ENCODE results near the gene CDH13.

Gene CDH13

GRCh38 chr16:82783933-82784572, 157.3 kb downstream of the CDH13 start:
- TF ChIP-seq, protein P1, sequence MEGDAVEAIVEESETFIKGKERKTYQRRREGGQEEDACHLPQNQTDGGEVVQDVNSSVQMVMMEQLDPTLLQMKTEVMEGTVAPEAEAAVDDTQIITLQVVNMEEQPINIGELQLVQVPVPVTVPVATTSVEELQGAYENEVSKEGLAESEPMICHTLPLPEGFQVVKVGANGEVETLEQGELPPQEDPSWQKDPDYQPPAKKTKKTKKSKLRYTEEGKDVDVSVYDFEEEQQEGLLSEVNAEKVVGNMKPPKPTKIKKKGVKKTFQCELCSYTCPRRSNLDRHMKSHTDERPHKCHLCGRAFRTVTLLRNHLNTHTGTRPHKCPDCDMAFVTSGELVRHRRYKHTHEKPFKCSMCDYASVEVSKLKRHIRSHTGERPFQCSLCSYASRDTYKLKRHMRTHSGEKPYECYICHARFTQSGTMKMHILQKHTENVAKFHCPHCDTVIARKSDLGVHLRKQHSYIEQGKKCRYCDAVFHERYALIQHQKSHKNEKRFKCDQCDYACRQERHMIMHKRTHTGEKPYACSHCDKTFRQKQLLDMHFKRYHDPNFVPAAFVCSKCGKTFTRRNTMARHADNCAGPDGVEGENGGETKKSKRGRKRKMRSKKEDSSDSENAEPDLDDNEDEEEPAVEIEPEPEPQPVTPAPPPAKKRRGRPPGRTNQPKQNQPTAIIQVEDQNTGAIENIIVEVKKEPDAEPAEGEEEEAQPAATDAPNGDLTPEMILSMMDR (IDR thresholded peaks at IDR 0.05; ENCODE audit: control insufficient read depth, extremely low read depth, insufficient read depth): no peak
- DNase-seq (ENCODE audit: low read depth): no peak
- no peak overlapping the region for H3K4me3 ChIP-seq (ENCODE audit: low read depth, low read length)

DNA sequence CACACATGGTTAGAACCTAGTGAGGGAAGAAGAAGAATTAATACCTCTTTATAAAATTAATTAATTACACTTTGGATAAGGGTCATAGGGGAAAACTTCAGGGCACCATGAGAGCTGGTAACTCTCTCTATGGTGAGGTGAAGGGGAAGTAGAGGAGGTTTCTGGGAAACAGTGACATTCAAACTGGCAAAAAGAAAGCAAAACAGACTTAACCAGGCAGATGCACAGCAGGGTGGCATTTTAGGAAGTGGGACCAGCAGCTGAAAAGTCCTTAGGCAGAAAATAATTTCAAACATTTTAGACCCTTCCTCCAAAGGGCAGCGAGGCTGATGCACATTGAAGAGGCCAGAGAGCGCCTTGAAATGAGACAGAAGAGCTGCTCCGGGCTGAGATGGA, 157.8 kb downstream of the CDH13 start:
- no peak overlapping the region for H3K4me3 ChIP-seq (ENCODE audit: low read depth, low read length)
- DNase-seq (ENCODE audit: low read depth): no peak
- TF ChIP-seq, protein P1 (IDR thresholded peaks at IDR 0.05; ENCODE audit: control insufficient read depth, extremely low read depth, insufficient read depth): no peak

- no peak overlapping the region for H3K4me3 ChIP-seq (ENCODE audit: low read depth, low read length)
- TF ChIP-seq, protein P1 (IDR thresholded peaks at IDR 0.05; ENCODE audit: control insufficient read depth, extremely low read depth, insufficient read depth): no peak
- no peak for DNase-seq (ENCODE audit: low read depth)
Observed at GRCh38 chr16:82788225-82788624, 161.5 kb downstream of the CDH13 start.

DNA sequence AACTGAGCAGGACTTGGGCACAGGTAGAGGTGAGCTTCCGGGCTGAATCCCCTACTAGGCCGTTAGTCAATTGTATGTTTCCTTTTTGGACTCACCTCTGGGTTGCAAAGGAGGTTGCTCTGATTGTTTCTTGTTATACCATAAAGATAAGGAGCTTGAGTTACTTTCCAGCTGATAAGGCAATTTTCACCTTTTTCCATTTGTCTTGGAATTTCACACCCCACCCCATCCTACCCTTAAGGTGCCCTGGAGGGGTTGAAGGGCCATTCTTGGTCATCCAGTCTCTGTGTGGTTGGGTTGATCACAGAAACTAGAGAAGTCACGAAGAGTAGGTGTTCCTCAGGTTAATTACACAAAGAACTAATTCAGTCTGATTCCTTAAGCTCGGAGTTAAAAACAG, 162.2 kb downstream of the CDH13 start:
- TF ChIP-seq, protein P1 (IDR thresholded peaks at IDR 0.05; ENCODE audit: control insufficient read depth, extremely low read depth, insufficient read depth): no peak
- no peak overlapping the region for H3K4me3 ChIP-seq (ENCODE audit: low read depth, low read length)
- DNase-seq (ENCODE audit: low read depth): no peak

DNA sequence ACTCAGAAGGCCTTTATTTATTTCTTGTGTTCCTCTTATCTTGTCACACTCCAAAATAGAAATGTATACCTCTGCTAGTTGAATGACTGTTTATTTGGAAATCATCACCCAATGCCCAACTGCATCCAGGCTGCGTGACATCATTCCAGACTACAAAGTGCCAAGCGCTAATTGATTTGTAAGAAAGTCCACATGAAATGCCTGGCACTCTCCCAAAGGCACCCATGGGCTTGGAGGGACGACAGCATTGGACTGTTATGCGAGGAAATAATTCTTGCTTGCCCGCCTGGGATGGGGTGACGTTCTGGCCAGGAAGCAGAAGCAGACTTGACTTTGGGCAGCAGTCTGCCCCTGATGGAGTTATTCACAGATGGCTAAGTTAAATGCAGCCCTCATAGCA, 165.9 kb downstream of the CDH13 start:
- no peak for DNase-seq (ENCODE audit: low read depth)
- no peak overlapping the region for H3K4me3 ChIP-seq (ENCODE audit: low read depth, low read length)
- TF ChIP-seq, protein P1 (IDR thresholded peaks at IDR 0.05; ENCODE audit: control insufficient read depth, extremely low read depth, insufficient read depth): no peak

- H3K4me3 ChIP-seq (ENCODE audit: low read depth, low read length): no peak overlapping the region
- TF ChIP-seq, protein P1 (IDR thresholded peaks at IDR 0.05; ENCODE audit: control insufficient read depth, extremely low read depth, insufficient read depth): no peak
- DNase-seq (ENCODE audit: low read depth): no peak
Observed at GRCh38 chr16:82793528-82794245, 166.9 kb downstream of the CDH13 start.

Measured in LNCaP clone FGC (cell line).